A549 (cell line): Measurements from ENCODE around the gene GNE.

Source experiments
- CBX2 ChIP-seq: fragments of 200-600 bp; sonication (generic); IDR thresholded peaks from 2 replicates; pipeline ENCODE4 v1.6.1; 2016; ENCODE audit warnings: low read depth, mild to moderate bottlenecking, borderline replicate concordance
- CHD2 ChIP-seq: fragments of 150-350 bp; IDR thresholded peaks from 2 replicates; pipeline ENCODE4 v1.6.1; 2014; ENCODE audit warnings: low read length; ENCODE audit not compliant: partially characterized antibody
- JUN ChIP-seq, 2 experiments: fragments of >200 bp; sonication (Bioruptor Twin); formaldehyde crosslinking; IDR thresholded peaks; 2 replicates in 1 of 2; 3 replicates in 1 of 2; pipeline ENCODE4 v1.6.1; 2016 to 2017
- KDM1A ChIP-seq: fragments of 200-600 bp; sonication (generic); IDR thresholded peaks from 2 replicates; pipeline ENCODE4 v1.6.1; 2016; ENCODE audit warnings: low read depth, mild to moderate bottlenecking
- NPAS2 ChIP-seq: fragments of 250-450 bp; sonication (Bioruptor Pico); IDR thresholded peaks from 2 replicates; pipeline ENCODE4 v1.8.0; 2022; ENCODE audit warnings: mild to moderate bottlenecking, moderate library complexity, borderline replicate concordance
- POLR2A ChIP-seq: IDR thresholded peaks from 2 replicates; pipeline ENCODE4 v1.6.1; 2012; ENCODE audit warnings: mild to moderate bottlenecking, low read length
- RAD21 ChIP-seq, 2 experiments: fragments of >200 bp in 1 of 2; sonication (Bioruptor Twin) in 1 of 2; formaldehyde crosslinking in 1 of 2; IDR thresholded peaks in 1 of 2; conservative IDR thresholded peaks in 1 of 2; 2 replicates in 1 of 2; 3 replicates in 1 of 2; pipeline ENCODE4 v1.6.1; 2012 to 2018; ENCODE audit warnings: inconsistent platforms in 1 of 2
- TF ChIP-seq, protein P1 (sequence below): fragments of >200 bp; sonication (Bioruptor Twin); formaldehyde crosslinking; IDR thresholded peaks from 3 replicates; pipeline ENCODE4 v1.5.1; 2016
- TF ChIP-seq, protein P2 (sequence below): fragments of 200-600 bp; sonication (generic); IDR thresholded peaks from 2 replicates; pipeline ENCODE4 v1.6.1; 2016; ENCODE audit warnings: antibody characterized with exemption, mild to moderate bottlenecking, moderate library complexity
- TF ChIP-seq, protein P3 (sequence below): fragments of >200 bp; sonication (Bioruptor Twin); formaldehyde crosslinking; IDR thresholded peaks from 3 replicates; pipeline ENCODE4 v1.6.1; 2016

DNA sequence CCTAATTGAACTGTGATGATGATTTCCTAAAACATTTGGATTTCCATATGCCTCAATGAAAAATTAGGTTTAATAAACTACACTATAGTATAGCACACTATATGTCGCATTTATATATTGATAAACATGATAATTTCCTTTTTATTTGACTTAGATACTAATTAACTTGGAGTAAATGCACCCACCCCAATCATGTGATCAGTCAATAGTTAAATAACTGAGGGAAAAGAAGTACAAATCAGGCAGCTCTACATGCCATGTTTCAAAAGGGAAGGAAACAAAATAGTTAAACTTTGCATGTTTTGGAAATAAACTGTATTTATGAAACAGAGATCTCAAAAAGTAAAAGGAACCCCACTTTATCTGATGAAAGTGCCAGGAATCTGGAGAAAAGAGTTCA lies 18.0 kb upstream of the GNE start:
- TF ChIP-seq POLR2A: no peak
- TF ChIP-seq, protein P1, sequence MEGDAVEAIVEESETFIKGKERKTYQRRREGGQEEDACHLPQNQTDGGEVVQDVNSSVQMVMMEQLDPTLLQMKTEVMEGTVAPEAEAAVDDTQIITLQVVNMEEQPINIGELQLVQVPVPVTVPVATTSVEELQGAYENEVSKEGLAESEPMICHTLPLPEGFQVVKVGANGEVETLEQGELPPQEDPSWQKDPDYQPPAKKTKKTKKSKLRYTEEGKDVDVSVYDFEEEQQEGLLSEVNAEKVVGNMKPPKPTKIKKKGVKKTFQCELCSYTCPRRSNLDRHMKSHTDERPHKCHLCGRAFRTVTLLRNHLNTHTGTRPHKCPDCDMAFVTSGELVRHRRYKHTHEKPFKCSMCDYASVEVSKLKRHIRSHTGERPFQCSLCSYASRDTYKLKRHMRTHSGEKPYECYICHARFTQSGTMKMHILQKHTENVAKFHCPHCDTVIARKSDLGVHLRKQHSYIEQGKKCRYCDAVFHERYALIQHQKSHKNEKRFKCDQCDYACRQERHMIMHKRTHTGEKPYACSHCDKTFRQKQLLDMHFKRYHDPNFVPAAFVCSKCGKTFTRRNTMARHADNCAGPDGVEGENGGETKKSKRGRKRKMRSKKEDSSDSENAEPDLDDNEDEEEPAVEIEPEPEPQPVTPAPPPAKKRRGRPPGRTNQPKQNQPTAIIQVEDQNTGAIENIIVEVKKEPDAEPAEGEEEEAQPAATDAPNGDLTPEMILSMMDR: no peak
- no peak for TF ChIP-seq CHD2
- TF ChIP-seq, protein P2, sequence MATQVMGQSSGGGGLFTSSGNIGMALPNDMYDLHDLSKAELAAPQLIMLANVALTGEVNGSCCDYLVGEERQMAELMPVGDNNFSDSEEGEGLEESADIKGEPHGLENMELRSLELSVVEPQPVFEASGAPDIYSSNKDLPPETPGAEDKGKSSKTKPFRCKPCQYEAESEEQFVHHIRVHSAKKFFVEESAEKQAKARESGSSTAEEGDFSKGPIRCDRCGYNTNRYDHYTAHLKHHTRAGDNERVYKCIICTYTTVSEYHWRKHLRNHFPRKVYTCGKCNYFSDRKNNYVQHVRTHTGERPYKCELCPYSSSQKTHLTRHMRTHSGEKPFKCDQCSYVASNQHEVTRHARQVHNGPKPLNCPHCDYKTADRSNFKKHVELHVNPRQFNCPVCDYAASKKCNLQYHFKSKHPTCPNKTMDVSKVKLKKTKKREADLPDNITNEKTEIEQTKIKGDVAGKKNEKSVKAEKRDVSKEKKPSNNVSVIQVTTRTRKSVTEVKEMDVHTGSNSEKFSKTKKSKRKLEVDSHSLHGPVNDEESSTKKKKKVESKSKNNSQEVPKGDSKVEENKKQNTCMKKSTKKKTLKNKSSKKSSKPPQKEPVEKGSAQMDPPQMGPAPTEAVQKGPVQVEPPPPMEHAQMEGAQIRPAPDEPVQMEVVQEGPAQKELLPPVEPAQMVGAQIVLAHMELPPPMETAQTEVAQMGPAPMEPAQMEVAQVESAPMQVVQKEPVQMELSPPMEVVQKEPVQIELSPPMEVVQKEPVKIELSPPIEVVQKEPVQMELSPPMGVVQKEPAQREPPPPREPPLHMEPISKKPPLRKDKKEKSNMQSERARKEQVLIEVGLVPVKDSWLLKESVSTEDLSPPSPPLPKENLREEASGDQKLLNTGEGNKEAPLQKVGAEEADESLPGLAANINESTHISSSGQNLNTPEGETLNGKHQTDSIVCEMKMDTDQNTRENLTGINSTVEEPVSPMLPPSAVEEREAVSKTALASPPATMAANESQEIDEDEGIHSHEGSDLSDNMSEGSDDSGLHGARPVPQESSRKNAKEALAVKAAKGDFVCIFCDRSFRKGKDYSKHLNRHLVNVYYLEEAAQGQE: no peak
- no peak for TF ChIP-seq CBX2
- no peak for TF ChIP-seq KDM1A
- no peak for TF ChIP-seq RAD21 (conservative IDR thresholded peaks at IDR 0.05 in 1 of 2, IDR thresholded peaks at IDR 0.05 in 1 of 2)
- TF ChIP-seq JUN (IDR thresholded peaks at IDR 0.05): no peak
- TF ChIP-seq, protein P3, sequence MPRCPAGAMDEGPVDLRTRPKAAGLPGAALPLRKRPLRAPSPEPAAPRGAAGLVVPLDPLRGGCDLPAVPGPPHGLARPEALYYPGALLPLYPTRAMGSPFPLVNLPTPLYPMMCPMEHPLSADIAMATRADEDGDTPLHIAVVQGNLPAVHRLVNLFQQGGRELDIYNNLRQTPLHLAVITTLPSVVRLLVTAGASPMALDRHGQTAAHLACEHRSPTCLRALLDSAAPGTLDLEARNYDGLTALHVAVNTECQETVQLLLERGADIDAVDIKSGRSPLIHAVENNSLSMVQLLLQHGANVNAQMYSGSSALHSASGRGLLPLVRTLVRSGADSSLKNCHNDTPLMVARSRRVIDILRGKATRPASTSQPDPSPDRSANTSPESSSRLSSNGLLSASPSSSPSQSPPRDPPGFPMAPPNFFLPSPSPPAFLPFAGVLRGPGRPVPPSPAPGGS: no peak
- TF ChIP-seq NPAS2 (CRISPR knock-in tag): no peak
